ENCODE results near the gene HOXD13.

- TF ChIP-seq, protein P1, sequence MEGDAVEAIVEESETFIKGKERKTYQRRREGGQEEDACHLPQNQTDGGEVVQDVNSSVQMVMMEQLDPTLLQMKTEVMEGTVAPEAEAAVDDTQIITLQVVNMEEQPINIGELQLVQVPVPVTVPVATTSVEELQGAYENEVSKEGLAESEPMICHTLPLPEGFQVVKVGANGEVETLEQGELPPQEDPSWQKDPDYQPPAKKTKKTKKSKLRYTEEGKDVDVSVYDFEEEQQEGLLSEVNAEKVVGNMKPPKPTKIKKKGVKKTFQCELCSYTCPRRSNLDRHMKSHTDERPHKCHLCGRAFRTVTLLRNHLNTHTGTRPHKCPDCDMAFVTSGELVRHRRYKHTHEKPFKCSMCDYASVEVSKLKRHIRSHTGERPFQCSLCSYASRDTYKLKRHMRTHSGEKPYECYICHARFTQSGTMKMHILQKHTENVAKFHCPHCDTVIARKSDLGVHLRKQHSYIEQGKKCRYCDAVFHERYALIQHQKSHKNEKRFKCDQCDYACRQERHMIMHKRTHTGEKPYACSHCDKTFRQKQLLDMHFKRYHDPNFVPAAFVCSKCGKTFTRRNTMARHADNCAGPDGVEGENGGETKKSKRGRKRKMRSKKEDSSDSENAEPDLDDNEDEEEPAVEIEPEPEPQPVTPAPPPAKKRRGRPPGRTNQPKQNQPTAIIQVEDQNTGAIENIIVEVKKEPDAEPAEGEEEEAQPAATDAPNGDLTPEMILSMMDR (IDR thresholded peaks at IDR 0.05; ENCODE audit: poor library complexity, severe bottlenecking) = no peak
- no peak for TF ChIP-seq TAF1 (IDR thresholded peaks at IDR 0.05; ENCODE audit: low read depth)
- TF ChIP-seq POLR2AphosphoS5 (IDR thresholded peaks at IDR 0.05) = peak; percentile 8
- no peak for TF ChIP-seq SMC3 (conservative IDR thresholded peaks at IDR 0.05; ENCODE audit: poor library complexity)
- TF ChIP-seq EZH2 (IDR thresholded peaks at IDR 0.05; ENCODE audit: borderline replicate concordance, insufficient read depth, low read length, poor library complexity, severe bottlenecking) = no peak
- TF ChIP-seq, protein P2, sequence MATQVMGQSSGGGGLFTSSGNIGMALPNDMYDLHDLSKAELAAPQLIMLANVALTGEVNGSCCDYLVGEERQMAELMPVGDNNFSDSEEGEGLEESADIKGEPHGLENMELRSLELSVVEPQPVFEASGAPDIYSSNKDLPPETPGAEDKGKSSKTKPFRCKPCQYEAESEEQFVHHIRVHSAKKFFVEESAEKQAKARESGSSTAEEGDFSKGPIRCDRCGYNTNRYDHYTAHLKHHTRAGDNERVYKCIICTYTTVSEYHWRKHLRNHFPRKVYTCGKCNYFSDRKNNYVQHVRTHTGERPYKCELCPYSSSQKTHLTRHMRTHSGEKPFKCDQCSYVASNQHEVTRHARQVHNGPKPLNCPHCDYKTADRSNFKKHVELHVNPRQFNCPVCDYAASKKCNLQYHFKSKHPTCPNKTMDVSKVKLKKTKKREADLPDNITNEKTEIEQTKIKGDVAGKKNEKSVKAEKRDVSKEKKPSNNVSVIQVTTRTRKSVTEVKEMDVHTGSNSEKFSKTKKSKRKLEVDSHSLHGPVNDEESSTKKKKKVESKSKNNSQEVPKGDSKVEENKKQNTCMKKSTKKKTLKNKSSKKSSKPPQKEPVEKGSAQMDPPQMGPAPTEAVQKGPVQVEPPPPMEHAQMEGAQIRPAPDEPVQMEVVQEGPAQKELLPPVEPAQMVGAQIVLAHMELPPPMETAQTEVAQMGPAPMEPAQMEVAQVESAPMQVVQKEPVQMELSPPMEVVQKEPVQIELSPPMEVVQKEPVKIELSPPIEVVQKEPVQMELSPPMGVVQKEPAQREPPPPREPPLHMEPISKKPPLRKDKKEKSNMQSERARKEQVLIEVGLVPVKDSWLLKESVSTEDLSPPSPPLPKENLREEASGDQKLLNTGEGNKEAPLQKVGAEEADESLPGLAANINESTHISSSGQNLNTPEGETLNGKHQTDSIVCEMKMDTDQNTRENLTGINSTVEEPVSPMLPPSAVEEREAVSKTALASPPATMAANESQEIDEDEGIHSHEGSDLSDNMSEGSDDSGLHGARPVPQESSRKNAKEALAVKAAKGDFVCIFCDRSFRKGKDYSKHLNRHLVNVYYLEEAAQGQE (IDR thresholded peaks at IDR 0.05; ENCODE audit: borderline replicate concordance) = no peak
These were observed 1.7 kb upstream of the HOXD13 start for GRCh38 chr2:176090862-176091261.
